K562 (cell line): Measurements from ENCODE around the gene PRRC2A. TPM values are rescaled to one million over a fixed set of nuclear protein-coding genes. Genes with fewer than 3 reads are reported as not detected.
A peak's percentile ranks its signal among the peaks of the same experiment; 100 is the strongest.

ENCODE experiments used
- CBX5 ChIP-seq: IDR thresholded peaks from 2 replicates; pipeline ENCODE4 v1.6.1; 2014; ENCODE audit warnings: low read depth, borderline replicate concordance
- DMBX1 ChIP-seq: fragments of 250-450 bp; sonication (Bioruptor Pico); IDR thresholded peaks from 2 replicates; pipeline ENCODE4 v1.8.0; 2022; ENCODE audit warnings: inconsistent platforms, mild to moderate bottlenecking, moderate library complexity, borderline replicate concordance
- HLTF ChIP-seq: fragments of 450-650 bp; IDR thresholded peaks from 2 replicates; pipeline ENCODE4 v1.6.1; 2016
- NR3C1 ChIP-seq: sonication (generic); formaldehyde crosslinking; IDR thresholded peaks from 2 replicates; pipeline ENCODE4 v1.8.1; 2022; ENCODE audit warnings: missing genetic modification reagents
- PHF21A ChIP-seq: fragments of 450-650 bp; IDR thresholded peaks from 2 replicates; pipeline ENCODE4 v1.6.1; 2017; ENCODE audit warnings: low read depth, borderline replicate concordance
- RBM14 ChIP-seq: fragments of 200-400 bp; formaldehyde crosslinking; IDR thresholded peaks from 2 replicates; pipeline ENCODE4 v1.6.1; 2018; ENCODE audit warnings: low read depth, mild to moderate bottlenecking, low read length, moderate library complexity, borderline replicate concordance; ENCODE audit not compliant: insufficient read depth
- TAF7 ChIP-seq: fragments of 450-650 bp; IDR thresholded peaks from 2 replicates; pipeline ENCODE4 v1.6.1; 2016; ENCODE audit warnings: missing genetic modification characterization, missing compliant biosample characterization
- XRCC5 ChIP-seq: fragments of 200-400 bp; formaldehyde crosslinking; IDR thresholded peaks from 2 replicates; pipeline ENCODE4 v1.6.1; 2017; ENCODE audit warnings: low read depth, mild to moderate bottlenecking, low read length
- ZBTB7A ChIP-seq: IDR thresholded peaks from 2 replicates; pipeline ENCODE4 v1.6.1; 2011; ENCODE audit warnings: low read depth, mild to moderate bottlenecking, low read length, moderate library complexity, borderline replicate concordance; ENCODE audit not compliant: control insufficient read depth
- ZNF143 ChIP-seq: sonication (generic); formaldehyde crosslinking; IDR thresholded peaks from 2 replicates; pipeline ENCODE4 v1.9.0; 2022; ENCODE audit warnings: mild to moderate bottlenecking, missing genetic modification reagents
- polyA plus RNA-seq, 8 experiments: library from polyadenylated mRNA; depleted of rRNA in 4 of 8; stranded (reverse) in 5 of 8; unstranded in 3 of 8; fragments of >200 nt; fragmentation: Nextera tagmentation in 2 of 8; fragmentation: Illumina TruSeq in 1 of 8; extraction: Ambion mirVana in 2 of 8; extraction: Trizol in 1 of 8; gene quantifications; 2 replicates each; pipeline versions ENCODE4 v1.2.1 to v1.2.3, GENCODE V29; 2011 to 2014; ENCODE audit warnings: inconsistent platforms in 1 of 8, missing spikeins in 1 of 8
- total RNA-seq, 7 experiments: library from RNA; depleted of rRNA in 6 of 7; stranded (reverse); fragments of >200 nt in 6 of 7; fragmentation: Illumina TruSeq in 2 of 7; extraction: Trizol in 2 of 7; gene quantifications; 2 replicates each; pipeline versions ENCODE4 v1.2.1 to v1.2.3, GENCODE V29; 2011 to 2021; ENCODE audit warnings: low replicate concordance in 1 of 7
- TF ChIP-seq, protein P1 (sequence below): fragments of 450-650 bp; IDR thresholded peaks from 2 replicates; pipeline ENCODE4 v1.6.1; 2018; ENCODE audit warnings: mild to moderate bottlenecking, low read depth; ENCODE audit not compliant: partially characterized antibody
- TF ChIP-seq, protein P2 (sequence below): fragments of 450-650 bp; IDR thresholded peaks from 2 replicates; pipeline ENCODE4 v1.7.1; 2018; ENCODE audit warnings: mild to moderate bottlenecking, low read depth; ENCODE audit not compliant: partially characterized antibody
- TF ChIP-seq, protein P3 (sequence below): fragments of 450-650 bp; formaldehyde crosslinking; IDR thresholded peaks from 2 replicates; pipeline ENCODE4 v1.4.0; 2020; ENCODE audit warnings: mild to moderate bottlenecking, moderate library complexity
- TF ChIP-seq, protein P4 (sequence below), 2 experiments: fragments of 450-650 bp; IDR thresholded peaks; 2 replicates each; pipeline ENCODE4 v1.6.1; 2018; ENCODE audit warnings: mild to moderate bottlenecking in 2 of 2, low read depth in 1 of 2; ENCODE audit not compliant: partially characterized antibody in 2 of 2
- TF ChIP-seq, protein P5 (sequence below): fragments of 450-650 bp; IDR thresholded peaks from 2 replicates; pipeline ENCODE4 v1.7.0; 2016; ENCODE audit warnings: borderline replicate concordance

Gene PRRC2A
- total and polyA plus RNA-seq, 9 of the 15 experiments (the other 6 are each of a cell fraction or from before 2014, with no cell fraction given) = 1.0 to 332 (median 63.0) TPM

DNA sequence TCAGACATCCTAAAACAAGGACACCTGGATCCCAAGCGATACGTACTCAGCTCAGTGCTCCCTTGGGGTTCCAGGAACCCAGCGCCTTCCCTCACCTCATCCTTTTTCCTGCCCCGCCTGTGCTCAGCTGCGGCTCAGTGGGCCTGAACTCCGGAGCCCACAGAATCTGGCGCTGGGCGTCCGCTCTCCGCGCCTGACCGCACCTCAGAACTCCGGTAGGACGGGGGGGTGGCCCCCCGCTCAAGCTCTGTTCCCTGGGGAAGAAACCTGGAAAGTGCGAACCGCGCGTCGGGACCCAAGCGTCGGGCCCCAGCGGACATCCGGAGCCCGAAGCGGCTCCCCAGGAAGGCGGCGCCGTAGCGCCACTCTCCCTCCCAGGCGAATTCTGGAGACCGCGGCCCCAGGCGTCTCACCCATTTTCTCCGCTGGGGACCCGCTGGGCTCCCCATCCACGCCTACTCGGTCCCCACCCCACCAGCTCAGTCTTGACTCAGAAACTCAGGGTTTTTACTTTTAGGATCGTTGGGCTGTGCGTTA, 60.7 kb downstream of the PRRC2A start (continued):
- TF ChIP-seq, protein P1, sequence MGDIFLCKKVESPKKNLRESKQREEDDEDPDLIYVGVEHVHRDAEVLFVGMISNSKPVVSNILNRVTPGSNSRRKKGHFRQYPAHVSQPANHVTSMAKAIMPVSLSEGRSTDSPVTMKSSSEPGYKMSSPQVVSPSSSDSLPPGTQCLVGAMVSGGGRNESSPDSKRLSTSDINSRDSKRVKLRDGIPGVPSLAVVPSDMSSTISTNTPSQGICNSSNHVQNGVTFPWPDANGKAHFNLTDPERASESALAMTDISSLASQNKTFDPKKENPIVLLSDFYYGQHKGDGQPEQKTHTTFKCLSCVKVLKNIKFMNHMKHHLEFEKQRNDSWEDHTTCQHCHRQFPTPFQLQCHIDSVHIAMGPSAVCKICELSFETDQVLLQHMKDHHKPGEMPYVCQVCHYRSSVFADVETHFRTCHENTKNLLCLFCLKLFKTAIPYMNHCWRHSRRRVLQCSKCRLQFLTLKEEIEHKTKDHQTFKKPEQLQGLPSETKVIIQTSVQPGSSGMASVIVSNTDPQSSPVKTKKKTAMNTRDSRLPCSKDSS = peak; percentile 23
- TF ChIP-seq, protein P2, sequence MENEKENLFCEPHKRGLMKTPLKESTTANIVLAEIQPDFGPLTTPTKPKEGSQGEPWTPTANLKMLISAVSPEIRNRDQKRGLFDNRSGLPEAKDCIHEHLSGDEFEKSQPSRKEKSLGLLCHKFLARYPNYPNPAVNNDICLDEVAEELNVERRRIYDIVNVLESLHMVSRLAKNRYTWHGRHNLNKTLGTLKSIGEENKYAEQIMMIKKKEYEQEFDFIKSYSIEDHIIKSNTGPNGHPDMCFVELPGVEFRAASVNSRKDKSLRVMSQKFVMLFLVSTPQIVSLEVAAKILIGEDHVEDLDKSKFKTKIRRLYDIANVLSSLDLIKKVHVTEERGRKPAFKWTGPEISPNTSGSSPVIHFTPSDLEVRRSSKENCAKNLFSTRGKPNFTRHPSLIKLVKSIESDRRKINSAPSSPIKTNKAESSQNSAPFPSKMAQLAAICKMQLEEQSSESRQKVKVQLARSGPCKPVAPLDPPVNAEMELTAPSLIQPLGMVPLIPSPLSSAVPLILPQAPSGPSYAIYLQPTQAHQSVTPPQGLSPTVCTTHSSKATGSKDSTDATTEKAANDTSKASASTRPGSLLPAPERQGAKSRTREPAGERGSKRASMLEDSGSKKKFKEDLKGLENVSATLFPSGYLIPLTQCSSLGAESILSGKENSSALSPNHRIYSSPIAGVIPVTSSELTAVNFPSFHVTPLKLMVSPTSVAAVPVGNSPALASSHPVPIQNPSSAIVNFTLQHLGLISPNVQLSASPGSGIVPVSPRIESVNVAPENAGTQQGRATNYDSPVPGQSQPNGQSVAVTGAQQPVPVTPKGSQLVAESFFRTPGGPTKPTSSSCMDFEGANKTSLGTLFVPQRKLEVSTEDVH = peak; percentile 7
- TF ChIP-seq NR3C1 (CRISPR knock-in tag) = no peak
- no peak for TF ChIP-seq TAF7 (tag)
- TF ChIP-seq XRCC5 = peak; percentile 4; the same call in 1 of the 2 replicates
- peak; percentile 85; the same call in 1 of the 2 replicates for TF ChIP-seq RBM14
- TF ChIP-seq, protein P3, sequence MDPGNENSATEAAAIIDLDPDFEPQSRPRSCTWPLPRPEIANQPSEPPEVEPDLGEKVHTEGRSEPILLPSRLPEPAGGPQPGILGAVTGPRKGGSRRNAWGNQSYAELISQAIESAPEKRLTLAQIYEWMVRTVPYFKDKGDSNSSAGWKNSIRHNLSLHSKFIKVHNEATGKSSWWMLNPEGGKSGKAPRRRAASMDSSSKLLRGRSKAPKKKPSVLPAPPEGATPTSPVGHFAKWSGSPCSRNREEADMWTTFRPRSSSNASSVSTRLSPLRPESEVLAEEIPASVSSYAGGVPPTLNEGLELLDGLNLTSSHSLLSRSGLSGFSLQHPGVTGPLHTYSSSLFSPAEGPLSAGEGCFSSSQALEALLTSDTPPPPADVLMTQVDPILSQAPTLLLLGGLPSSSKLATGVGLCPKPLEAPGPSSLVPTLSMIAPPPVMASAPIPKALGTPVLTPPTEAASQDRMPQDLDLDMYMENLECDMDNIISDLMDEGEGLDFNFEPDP (CRISPR knock-in tag) = no peak
- 0 out of 2 replicates have a peak, but pooled peaks have one; percentile 2 for TF ChIP-seq DMBX1
- no peak for TF ChIP-seq ZNF143
- TF ChIP-seq, protein P4, sequence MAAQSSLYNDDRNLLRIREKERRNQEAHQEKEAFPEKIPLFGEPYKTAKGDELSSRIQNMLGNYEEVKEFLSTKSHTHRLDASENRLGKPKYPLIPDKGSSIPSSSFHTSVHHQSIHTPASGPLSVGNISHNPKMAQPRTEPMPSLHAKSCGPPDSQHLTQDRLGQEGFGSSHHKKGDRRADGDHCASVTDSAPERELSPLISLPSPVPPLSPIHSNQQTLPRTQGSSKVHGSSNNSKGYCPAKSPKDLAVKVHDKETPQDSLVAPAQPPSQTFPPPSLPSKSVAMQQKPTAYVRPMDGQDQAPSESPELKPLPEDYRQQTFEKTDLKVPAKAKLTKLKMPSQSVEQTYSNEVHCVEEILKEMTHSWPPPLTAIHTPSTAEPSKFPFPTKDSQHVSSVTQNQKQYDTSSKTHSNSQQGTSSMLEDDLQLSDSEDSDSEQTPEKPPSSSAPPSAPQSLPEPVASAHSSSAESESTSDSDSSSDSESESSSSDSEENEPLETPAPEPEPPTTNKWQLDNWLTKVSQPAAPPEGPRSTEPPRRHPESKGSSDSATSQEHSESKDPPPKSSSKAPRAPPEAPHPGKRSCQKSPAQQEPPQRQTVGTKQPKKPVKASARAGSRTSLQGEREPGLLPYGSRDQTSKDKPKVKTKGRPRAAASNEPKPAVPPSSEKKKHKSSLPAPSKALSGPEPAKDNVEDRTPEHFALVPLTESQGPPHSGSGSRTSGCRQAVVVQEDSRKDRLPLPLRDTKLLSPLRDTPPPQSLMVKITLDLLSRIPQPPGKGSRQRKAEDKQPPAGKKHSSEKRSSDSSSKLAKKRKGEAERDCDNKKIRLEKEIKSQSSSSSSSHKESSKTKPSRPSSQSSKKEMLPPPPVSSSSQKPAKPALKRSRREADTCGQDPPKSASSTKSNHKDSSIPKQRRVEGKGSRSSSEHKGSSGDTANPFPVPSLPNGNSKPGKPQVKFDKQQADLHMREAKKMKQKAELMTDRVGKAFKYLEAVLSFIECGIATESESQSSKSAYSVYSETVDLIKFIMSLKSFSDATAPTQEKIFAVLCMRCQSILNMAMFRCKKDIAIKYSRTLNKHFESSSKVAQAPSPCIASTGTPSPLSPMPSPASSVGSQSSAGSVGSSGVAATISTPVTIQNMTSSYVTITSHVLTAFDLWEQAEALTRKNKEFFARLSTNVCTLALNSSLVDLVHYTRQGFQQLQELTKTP (IDR thresholded peaks at IDR 0.05; ENCODE audit: low read depth in 1 of 2, partially characterized antibody in 2 of 2) = peak in 1 of 2 experiments; percentile 5
- TF ChIP-seq HLTF = 0 out of 2 replicates have a peak, but pooled peaks have one; percentile 62
- TF ChIP-seq CBX5 = 0 out of 2 replicates have a peak, but pooled peaks have one; percentile 10
- TF ChIP-seq PHF21A = no peak
- 0 out of 2 replicates have a peak, but pooled peaks have one; percentile 45 for TF ChIP-seq ZBTB7A
- TF ChIP-seq, protein P5, sequence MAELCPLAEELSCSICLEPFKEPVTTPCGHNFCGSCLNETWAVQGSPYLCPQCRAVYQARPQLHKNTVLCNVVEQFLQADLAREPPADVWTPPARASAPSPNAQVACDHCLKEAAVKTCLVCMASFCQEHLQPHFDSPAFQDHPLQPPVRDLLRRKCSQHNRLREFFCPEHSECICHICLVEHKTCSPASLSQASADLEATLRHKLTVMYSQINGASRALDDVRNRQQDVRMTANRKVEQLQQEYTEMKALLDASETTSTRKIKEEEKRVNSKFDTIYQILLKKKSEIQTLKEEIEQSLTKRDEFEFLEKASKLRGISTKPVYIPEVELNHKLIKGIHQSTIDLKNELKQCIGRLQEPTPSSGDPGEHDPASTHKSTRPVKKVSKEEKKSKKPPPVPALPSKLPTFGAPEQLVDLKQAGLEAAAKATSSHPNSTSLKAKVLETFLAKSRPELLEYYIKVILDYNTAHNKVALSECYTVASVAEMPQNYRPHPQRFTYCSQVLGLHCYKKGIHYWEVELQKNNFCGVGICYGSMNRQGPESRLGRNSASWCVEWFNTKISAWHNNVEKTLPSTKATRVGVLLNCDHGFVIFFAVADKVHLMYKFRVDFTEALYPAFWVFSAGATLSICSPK = 0 out of 2 replicates have a peak, but pooled peaks have one; percentile 28
